GM21390 (cell line): ENCODE measurements around the gene ETS2.
A peak's percentile ranks its signal among the peaks of the same experiment; 100 is the strongest.

ENCODE experiments used
- ATAC-seq: cut with Tn5 transposase; IDR thresholded peaks from one replicate; pipeline ENCODE4 v1.9.1; 2021; ENCODE audit not compliant: unreplicated experiment

Gene ETS2

DNA sequence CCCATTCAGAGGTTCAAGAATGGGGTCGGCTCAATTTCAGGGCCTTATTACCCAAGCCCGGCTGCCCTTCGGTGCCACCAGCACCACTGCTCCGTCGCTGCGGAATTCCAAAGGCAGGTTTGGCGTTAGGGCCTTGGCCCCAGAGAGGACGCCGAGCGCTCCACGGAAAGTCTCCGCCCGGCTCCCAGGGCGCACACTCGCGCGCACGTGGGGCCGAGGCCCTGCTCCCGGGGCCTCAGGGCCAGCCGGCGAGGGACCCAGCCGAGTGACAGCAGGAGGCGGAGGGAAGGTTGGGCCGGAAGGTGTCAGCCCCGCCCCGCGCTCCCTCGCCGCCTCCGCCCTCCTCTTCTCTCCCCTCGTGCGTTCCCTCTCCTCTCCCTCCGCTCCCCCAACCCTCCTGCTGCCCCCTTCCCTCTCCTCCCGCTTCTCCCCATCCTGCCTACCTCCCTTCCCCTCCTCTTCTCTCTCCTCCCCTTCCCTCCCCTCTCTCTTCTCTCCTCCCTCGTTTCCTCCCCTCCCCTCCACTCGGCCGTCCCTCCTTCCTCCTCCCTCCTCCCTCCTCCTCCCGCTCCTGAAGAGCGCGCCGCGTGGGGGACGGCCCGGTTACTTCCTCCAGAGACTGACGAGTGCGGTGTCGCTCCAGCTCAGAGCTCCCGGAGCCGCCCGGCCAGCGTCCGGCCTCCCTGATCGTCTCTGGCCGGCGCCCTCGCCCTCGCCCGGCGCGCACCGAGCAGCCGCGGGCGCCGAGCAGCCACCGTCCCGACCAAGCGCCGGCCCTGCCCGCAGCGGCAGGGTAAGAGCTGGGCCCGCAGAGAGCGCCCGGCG lies at the start of gene ETS2:
Gene ETS2 (plus strand): TSS at position 602 of the 825 bp plus-strand sequence. CDS start 4,106 bp downstream, outside the sequence.
- peak; percentile 66 for ATAC-seq

DNA sequence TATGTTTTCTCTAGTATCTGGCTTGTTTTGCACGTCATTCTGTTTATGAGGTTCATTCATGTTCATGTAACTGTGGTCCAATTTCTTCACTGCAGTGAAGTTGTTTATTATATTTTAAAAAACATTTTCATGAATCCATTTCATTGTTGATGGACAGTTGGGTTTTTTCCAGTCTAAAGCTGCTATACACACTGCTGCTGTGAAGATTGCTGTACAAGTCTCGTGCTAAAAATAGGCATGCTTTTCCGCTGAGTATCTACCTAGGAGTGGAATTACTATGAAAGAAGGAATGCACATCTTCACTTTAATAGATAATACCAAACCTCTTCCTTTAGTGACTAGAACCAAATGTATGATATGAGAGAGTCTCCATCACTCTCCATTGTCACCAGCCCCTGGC lies 49.0 kb upstream of the ETS2 start:
- ATAC-seq, result no peak

DNA sequence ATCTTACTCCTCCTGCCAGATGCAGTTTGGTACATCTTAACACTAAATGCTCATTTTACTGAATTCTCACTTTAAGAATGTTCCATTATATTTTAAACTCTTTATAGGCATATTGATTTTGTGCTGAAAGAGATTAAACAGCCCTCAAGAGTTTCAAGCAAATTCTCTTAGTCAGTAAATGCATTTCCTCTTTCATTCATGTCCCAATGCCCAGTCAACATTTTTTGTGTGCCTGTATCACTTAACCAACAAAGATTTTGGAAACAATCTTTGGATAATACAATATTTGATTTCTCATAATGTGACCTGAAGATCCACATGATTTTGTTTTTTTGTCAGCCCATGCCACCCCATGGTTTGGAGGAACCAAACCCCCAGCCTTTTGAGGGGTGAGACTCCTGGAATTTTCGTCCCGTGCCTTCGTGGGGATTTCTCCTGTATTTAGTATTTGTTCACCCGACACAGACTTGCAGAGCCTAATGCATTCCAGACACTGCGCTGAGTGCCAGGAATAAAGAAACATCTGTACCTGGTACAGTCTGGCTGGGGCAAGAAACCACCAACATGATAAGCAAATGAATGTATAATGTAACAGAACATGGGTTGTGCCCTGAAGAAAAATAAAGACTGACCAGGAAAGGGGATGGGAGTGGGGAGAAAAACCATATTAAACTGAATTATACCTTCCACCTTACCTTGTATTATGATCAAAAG lies 47.1 kb upstream of the ETS2 start:
- ATAC-seq, result no peak

DNA sequence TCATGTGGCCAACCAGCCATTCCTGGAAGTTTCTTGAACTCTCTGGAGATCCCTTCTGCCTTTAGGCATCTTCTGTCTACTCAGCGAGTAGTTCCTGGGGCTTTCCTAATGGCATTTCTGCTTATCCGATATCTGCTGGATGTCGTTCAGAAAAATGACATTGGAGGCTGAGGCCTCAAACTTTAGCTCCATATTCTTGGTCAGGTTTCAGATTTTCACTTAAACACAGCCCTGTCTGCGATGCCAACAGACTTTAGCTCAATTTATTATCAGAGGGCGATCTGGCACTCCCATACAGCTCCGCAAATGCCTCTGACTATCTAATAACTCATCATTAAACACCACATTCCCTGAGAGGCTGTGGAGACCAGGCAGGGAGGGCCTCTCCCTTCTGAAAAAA lies 46.3 kb upstream of the ETS2 start:
- ATAC-seq, result no peak

DNA sequence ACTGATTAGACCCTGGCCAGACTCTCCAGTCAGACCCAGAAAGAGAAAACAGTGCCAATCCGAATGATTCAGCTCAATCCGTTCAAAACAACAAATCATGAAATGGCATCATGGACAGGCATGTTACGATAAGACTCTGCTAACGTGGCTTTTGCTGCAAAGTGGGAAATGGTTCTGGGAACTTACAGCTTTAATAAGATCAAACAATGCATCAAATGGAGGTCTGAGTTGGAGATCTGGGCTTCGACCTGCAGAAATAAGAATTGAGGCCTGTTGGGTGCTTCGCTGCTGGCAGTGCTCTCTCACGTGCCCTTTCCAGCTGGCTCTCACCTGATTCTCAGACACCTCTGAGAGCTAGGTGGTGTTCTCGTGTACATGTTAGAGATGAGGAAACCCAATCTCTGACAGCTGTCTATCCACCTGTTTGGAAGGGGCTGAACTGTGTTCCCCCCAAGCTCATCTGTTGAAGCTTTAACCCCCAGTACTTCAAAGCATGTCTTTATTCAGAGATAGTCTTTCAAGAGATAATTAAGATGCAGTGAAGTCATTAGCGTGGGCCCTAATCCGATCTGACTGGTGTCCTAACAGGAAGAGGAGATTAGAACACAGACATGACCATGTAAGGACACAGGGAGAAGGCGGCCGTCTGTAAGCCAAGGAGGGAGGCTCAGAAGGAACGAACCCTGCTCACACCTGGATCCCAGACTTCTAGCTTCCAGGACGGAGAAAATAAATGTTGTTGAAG lies 45.5 kb upstream of the ETS2 start:
- ATAC-seq, result no peak

DNA sequence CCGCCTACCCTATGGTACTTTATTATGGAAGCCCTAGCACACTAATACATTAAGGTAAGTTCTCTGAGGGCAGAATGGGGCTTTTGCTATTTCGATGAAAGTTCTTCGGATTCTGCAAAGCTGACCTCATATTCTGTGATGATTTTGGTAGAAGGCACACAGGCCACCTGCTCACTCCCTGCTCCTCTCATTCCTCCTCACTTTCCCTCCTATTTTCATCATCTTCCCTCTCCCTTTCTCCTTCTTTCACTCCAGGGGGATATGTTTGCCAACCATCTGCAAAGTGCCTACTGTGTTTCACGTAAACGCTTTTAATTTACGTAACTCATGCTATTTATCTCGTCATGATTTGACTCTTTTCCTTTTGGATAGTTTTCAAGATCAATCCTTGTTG lies 45.0 kb upstream of the ETS2 start:
- no peak for ATAC-seq

DNA sequence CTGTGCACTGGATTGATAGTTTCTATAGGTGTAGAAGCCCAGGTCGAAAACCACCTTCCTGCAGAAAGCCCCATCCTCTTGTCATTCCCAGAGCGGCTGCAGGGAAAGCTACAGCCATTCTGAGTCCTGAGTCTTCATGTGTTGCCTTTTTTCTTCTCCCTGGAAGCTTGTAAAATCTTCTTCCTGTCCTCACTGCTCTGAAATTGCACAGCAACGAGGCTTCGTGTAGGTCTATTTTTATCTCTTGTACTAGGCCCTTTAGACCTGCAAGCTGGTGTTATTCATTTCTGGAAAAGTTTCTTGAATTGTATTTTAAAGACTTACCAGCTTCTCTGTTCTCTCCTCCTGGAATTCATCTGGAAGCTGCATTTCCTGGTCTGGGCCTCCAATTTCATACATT lies 44.2 kb upstream of the ETS2 start:
- no peak for ATAC-seq

DNA sequence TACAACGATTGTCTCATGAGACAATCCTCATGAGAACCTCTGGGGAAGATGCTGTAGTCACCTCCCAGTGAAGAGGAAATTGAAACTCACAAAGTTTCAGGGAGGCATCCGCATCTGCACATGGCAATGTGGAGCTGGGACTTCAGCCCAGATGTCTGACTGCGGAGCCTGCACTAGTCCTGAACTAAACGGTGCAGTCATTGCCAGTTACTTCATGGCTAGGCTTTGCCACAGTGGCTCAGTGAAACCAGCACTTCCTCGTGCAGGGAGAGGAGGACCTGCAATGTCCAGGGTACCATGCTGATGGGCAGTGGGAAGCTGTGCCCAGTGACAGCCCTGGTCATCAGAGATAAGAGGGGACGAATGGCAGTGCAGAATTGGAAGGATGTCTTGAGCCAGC lies 40.7 kb upstream of the ETS2 start:
- ATAC-seq, result no peak

DNA sequence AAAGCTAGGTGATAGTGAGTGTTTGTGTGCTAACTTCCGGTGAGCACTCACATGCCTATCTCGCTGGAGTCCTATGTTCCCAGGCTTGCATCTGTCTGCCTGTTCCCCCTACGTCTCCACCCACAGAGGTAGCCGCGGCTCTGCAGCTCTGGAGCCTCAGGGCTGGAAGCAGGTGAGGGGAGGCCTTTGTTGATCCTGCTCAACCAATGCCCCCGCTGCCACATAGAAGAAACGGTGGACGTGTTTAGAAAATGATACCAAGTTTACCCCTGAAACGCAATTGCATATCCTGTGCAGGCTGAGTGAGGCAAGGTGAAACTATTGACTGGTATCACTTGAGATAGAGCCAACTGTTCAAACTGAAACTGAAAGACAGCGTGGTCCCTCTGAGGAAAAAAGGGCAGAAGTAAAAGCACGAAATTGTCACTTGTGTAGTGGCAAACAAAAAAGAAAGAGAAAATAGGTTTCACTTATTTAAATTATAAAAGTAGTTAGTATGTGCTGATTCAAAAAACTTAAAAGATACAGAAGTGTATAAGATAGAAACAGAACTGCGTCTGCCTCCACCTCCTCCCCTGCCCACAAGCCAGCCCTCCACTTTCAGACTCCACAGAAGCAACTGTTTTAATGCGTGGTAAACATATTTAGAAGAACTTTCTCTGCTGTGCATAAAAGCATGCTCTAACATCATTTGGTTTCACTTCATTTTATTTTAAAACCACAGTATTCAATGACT lies 38.6 kb upstream of the ETS2 start:
- ATAC-seq, result peak; percentile 93

DNA sequence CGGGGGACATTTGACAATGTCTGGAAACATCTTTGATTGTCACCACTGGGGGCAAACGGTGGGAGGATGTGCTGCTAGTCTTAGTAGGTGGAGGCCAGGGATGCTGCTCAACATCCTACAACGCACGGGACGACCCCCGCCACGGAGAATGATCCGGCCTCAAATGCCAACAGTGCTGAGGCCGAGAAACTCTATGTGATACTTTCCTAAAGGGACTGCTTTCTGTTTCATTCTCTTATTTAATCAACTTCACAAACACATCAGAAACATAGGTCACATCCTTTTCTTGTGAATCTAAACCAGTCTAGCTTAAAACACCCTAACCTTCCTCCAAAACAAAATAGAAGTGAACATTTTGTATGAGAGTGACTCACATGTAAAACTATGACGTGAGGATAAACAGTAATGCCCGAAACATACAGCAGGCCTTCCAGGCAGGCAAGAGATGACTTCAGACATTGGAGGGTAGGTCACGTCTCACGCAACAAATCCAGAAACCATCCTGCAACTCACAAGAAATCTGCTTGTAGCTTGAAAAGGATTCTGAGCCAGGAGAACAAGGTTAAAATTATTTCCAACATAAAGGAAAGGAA lies 37.2 kb upstream of the ETS2 start:
- ATAC-seq, result no peak

DNA sequence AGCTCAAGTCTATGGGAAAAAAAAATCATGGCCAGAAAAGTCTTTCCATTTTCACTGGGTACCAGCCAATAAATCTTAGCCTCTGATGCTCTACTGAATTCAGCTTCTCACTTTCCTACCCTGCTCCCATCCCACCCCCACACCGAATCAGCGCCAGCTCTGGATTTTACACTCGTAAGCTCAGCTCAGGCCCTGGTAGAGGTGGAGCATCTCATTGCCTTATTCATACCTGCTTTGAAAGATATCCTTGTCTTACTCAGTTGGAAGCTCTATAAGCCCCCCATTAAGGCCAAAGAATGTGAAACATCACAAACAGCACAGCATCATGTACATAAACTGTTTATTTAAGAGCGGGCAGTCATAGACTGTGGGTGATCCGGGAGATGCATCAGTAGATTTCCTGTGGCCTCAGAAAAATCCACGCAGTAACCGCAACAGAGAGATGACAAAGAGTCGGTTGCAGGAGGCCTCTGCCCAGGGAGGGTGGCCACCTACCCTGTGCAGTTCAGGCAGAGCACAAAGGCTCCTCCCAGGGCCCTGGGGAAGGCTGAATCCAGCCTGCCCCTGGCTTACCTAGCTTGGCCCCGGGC lies 36.4 kb upstream of the ETS2 start:
- ATAC-seq, result no peak

DNA sequence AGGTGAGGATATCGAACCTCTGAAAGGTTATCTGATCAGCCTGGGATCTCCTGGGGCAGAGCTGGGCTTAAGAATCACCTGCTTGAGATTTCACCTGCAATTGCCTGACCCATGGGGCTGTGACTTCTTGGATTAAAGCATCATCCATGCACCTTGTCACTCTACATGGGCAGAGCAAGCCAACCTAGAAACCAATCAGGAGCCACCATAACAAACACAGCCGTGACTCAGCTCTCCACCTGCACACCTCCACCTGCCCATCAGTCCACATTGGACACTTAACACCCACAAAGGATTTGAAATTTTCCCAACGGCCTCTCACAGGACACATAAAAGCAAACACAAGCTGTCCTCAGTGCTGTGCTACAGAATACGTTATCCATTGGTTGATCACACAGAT lies 35.1 kb upstream of the ETS2 start:
- ATAC-seq, result no peak

DNA sequence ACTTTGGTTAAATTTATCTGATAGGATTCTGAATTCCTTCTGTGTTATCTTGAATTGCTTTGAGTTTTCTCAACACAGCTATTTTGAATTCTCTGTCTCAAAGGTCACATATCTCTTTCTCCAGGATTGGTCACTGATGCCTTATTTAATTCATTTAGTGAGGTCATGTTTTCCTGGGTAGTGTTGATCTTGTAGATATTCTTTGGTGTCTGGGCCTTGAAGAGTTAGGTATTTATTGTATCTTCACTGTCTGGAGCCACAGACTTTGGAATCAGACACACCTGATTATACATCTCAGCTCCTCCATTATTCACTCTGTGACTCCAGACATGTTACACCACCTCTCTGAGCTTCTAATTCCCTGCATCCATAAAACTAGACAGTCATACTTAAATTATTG lies 34.2 kb upstream of the ETS2 start:
- no peak for ATAC-seq

DNA sequence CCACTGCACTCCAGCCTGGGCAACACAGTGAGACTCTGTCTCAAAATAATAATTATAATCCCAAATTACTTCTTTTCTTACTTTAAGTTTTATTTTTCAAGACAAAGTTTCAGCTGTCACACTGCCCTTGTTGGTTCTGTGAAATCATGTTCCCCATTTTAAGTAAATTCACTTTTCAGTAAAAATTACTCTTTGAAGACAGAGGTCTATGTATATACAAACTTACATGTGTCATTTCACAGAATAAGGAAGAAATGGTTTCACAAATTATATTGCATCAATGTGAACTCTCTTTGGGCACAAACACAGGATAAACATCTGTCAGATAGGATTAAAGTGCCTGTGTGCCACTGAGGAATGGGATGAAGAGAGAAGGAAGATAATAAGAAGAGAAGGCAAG lies 33.1 kb upstream of the ETS2 start:
- ATAC-seq, result no peak

DNA sequence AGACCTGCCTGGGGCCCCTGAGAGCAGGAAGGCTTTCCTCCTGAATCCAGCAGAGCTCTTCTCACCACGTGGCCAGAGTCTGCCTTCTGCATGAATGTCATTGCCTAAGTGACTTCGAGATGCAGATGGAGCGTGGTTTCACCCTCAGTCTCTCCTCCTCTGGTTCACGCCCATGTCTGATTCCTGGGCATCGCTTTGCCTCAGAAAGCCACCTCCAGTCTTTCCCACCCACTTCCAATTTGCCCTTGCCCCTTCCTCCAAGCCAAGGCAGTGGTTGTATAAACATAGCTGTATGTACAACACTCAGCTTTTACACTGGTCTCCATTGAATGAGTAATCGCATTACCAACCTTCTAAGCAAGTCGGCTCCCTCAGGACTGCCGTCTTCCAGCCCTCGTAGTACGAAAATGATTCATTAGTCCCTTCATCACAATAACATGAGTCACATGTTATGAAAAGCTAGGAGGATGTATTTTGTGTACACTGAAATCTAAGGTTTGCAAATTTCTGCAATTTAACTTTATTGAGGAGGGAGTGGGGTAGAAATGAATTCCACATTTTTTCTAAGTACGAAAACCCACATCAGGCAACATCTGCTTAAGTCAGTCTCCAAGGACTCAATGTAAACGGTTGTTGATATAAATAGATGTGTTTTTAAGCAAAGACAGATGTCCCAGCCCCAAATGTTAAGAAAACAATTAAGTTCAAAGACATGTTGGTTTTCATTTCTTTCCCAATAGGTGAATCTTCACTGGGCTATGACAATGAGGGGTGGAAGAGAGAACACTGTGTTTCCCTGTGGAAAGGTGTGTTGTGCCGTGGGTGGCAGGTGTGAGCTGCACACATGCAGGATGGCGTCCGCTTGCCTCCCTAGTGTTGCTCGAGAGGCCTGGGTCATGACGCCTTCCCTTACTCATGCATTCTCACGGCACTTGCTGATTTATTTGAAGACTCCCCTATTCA lies 32.3 kb upstream of the ETS2 start:
- ATAC-seq, result no peak

DNA sequence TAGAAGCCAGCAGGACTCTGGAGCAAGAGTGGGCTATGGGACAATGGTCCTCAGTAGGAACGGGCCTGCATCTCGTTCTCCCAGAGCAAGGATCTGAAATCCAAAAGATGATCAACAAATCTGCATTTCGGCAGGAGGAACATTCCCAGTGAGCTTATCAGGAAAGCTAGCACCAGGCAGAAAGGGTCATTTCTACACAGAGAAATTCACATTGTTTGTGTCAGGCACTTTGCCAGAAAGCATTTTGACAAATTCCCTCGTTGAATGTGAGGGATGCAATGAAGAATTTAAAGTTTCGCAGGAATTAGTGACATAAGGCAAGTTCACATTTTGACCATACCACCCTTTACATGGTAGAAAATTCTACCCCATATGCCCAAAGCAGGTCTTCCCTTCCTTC lies 31.6 kb upstream of the ETS2 start:
- no peak for ATAC-seq

DNA sequence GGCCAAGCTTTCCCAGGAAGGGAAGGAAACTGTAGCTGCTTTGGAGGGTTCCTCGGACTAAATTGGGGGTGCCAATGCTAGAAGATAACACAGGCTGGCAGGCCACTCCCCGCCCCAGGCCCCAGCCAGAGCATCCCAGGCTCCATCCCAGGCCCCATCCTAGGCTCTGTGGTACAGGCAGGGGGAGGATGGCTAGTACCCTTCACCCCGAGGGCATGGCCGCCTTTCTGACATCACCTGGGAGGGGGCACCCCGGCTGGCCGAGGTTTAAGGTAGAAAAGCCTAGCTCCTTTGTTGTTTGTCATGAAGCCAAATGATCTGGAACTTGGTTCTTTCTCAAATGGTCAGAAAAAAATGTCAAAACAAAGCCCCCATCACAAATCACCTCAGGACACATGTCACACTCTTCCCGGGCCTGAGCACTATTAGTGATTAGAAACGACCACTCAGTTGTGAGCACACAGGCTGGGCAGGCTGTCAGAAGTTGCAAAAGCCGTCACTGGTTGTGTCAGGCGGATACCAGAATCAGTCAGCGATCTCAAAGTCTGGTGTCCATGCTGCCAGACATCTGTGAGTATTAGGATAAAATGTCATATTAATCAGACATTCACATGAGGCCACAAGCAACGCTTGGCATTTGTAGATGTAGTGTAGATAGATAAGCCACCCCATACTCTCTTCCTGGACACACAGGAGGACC lies 31.0 kb upstream of the ETS2 start:
- no peak for ATAC-seq

DNA sequence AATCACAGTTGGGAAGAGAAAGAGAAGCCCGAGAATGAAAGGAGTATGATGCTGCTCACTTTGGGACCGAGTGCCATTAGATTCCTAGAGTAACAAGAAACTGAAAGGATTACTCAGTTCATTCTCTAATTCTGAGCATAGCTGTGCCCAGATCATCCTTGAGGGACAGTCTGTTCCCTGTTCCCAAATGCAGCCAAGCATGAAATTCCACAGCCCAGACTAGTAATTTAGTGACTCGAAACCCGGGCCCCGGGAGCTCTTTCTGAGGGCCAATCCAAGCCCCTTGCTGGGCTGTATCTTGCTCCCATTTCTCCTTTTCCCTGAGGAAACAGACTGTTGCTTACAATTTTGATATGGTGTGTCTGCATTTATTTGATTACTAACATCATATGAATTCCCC lies 30.0 kb upstream of the ETS2 start:
- no peak for ATAC-seq

DNA sequence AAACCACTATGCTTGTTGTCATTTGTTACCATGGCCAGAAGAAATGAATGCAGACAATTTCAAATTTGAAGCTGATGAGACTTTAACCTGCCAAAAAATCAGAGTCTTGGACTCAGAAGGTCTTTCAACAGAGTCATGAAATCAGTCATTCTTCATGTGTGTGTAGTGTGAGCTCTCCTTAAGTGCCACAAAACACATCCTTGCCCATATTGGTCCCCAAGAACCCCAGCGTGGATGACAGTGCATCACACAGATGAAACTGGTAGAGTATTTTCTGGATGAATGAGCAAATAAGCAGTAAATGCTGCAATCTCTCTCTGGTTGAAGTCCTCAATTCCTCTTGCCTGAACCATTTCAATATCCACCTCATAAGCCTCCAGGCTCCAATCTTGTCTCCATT lies 28.7 kb upstream of the ETS2 start:
- ATAC-seq, result no peak
